Measurements from ENCODE around the gene RAPGEF4.

Gene RAPGEF4

GRCh38 chr2:172894689-172895387 lies 159.2 kb downstream of the RAPGEF4 start:
- no peak for DNase-seq (ENCODE audit: low read depth in 1 of 2, low spot score in 1 of 2)

DNA sequence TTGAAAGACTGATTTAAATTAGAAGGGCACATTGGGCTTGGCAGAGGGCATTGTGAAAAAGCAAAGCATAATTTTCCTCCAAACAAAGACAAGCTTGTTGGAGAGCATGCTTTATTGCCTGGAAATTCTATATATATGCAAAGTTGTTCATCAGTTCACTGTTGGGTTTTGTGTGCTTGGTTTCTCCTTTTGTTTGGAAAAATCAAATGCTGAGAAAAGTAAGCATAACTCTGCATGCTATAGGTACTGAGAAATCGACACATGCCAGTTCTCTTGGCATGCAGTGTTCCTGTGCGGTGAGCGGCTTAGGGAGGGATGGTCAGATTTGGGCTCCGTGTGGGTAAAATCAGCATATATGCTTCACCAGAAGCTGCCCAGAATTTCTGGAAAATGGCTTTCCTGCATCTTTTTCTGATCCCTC lies 161.0 kb downstream of the RAPGEF4 start:
- no peak for DNase-seq (ENCODE audit: low read depth in 1 of 2, low spot score in 1 of 2)

DNA sequence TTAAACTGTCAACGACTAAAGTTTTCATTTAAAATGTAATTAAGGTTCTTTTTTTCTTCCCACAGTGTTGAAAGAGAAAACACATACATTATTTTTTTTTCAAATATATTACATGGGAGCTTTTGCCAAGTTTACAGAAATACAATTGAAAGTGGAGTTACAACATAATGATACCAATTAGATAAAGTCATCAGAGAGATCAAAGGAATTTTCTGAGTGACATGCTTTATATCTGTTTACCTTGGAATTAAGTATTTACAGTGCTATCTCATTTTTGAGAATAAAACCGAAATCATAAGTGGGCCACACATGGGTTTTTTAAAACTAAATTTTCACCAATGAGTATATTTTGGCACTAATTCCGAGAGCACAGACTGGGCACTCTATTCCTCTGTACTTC lies 165.2 kb downstream of the RAPGEF4 start:
- DNase-seq (ENCODE audit: low read depth in 1 of 2, low spot score in 1 of 2): no peak

- no peak for DNase-seq (ENCODE audit: low read depth in 1 of 2, low spot score in 1 of 2)
These were observed 166.3 kb downstream of the RAPGEF4 start for GRCh38 chr2:172901913-172902312.

GRCh38 chr2:172904236-172904635 lies 168.6 kb downstream of the RAPGEF4 start:
- no peak for DNase-seq (ENCODE audit: low read depth in 1 of 2, low spot score in 1 of 2)

- no peak for DNase-seq (ENCODE audit: low read depth in 1 of 2, low spot score in 1 of 2)
These were observed 170.5 kb downstream of the RAPGEF4 start for GRCh38 chr2:172905937-172906811.

DNA sequence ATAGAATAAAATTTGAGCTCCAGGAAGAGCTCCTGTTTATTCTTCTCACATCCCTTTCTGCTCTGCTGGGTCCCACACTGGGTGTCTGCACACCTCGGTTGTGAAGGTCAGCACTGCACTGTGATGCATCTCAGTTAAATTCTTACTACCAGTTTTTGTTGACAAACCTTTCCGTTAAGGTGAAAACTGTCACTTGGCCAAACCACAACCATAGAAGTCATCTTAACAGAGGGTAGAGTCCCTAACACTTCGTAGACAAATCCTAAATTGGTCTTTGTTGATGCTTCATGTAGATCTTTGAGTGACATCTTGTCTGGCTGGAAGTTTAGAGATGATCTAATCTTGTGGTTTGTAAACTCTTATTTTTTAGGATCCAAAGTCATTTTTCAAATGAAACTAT lies 172.6 kb downstream of the RAPGEF4 start:
- DNase-seq (ENCODE audit: low read depth in 1 of 2, low spot score in 1 of 2): no peak

- DNase-seq (ENCODE audit: low read depth in 1 of 2, low spot score in 1 of 2): no peak
These were observed 173.8 kb downstream of the RAPGEF4 start for GRCh38 chr2:172909454-172909853.

GRCh38 chr2:172912266-172912665 lies 176.6 kb downstream of the RAPGEF4 start:
- DNase-seq (ENCODE audit: low read depth in 1 of 2, low spot score in 1 of 2): no peak

- no peak for DNase-seq (ENCODE audit: low read depth in 1 of 2, low spot score in 1 of 2)
These were observed 178.8 kb downstream of the RAPGEF4 start for GRCh38 chr2:172914341-172915008.

GRCh38 chr2:172917716-172918115 lies 182.1 kb downstream of the RAPGEF4 start:
- no peak for DNase-seq (ENCODE audit: low read depth in 1 of 2, low spot score in 1 of 2)

- no peak for DNase-seq (ENCODE audit: low read depth in 1 of 2, low spot score in 1 of 2)
These were observed 184.1 kb downstream of the RAPGEF4 start for GRCh38 chr2:172919732-172920131.

GRCh38 chr2:172921532-172922236 lies 186.0 kb downstream of the RAPGEF4 start:
- no peak for DNase-seq (ENCODE audit: low read depth in 1 of 2, low spot score in 1 of 2)

DNA sequence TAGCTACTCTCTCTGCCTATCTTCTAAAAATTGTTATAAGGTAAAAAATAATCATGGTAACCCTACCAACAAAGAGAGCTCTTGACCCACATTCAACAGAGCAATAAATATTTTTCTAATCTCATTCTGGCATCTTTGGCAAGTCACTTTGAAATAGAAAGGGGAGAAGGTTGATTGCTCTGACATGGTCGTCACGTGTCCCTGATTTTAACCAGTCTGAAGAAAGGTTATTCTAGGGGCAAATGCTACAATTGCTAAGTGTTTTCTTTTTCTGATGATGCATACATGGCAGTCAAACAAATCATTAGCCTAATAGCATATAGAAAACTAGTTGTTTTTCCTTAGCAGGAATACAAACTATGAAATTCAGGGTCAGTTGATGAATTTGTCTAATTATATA lies 186.7 kb downstream of the RAPGEF4 start:
- no peak for DNase-seq (ENCODE audit: low read depth in 1 of 2, low spot score in 1 of 2)

GRCh38 chr2:172922815-172923214 lies 187.2 kb downstream of the RAPGEF4 start:
- DNase-seq (ENCODE audit: low read depth in 1 of 2, low spot score in 1 of 2): no peak

- no peak for DNase-seq (ENCODE audit: low read depth in 1 of 2, low spot score in 1 of 2)
These were observed 188.5 kb downstream of the RAPGEF4 start for GRCh38 chr2:172924097-172924660.

DNA sequence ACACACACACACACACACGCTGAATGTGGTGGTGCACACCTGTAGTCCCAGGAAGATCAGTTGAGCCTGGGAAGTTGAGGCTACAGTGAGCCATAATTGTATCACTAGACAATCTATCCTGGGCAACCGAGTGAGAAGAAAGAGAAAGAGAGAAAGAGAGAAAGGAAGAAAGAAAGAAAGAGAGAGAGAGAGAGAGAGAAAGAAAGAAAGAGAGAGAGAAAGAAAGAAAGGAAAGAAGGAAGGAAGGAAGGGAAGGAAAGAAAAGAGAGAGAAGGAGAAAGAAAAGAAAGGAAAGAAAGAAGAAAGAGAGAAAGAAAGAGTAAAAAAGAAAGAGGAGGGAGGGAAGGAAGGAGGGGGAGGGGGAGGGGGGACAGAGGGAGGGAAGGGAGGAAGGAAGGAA lies 190.0 kb downstream of the RAPGEF4 start:
- DNase-seq (ENCODE audit: low read depth in 1 of 2, low spot score in 1 of 2): no peak

DNA sequence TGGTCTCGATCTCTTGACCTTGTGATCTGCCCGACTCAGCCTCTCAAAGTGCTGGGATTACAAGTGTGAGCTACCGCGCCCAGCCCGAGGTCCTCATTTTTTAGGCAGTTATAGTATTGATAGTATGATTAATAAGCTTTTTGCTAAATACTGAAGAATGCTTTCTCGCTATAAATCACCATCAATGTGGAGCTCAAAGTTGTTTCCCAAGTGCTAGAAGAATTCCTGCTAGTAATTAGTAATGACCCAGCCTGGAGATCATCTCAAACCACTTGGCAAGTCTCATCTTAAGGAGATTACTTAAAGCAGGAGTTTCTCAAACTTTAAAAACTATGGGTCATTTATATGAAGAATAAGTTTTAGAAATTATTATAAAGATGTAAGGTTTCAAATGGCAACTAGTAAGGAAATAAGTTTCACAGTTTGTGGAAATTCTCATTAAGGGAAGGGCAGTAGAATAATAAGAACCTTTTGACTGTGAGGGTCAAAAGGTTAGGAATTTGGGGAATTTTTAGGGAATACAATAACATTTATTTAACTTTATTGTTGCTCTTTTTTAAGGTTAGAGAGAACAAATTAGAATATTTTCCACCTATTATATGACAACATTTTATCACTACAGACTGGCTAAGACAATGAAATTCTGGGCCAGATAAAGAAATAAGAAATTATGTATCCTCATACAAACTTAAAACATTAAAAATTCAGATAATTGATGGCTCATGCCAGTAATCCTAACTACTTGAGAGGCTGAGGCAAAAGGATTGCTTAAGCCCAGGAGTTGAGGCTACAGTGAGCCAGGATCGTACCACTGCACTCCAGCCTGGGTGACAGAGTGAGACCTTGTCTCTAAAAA lies 191.4 kb downstream of the RAPGEF4 start:
- DNase-seq (ENCODE audit: low read depth in 1 of 2, low spot score in 1 of 2): no peak

DNA sequence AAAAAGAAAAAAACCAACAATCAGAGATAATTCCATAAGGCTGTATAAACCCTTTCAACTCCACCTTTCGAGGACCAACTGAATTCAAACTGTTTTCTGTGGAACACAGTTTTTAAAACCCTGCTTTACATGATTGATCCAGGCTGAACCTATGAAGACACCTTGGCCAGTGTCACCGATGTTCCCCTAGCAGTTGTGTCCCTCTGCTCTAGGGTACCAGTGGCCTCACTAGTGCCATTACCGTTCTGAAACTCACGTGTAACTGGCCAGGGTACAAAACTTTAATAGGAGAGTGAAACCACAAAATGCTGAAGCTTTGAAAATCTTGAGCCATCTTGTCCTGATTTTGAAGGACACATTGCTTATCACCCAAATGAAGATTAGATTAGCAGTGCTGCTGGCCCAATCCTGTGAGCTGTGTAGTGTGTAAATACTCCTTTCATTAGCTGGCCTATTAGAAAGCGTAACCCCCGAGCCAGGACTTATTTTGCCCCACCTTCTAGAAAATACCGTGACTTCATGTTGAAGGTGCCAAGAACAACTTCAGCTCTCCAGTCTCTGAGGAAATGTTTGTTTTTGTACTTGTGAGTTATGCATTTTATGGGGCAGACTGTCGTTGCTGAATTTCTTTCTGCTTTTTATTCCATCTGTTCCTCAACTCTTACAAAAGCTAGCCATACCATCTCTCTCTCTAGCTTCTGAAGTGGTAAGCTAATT lies 192.2 kb downstream of the RAPGEF4 start:
- no peak for DNase-seq (ENCODE audit: low read depth in 1 of 2, low spot score in 1 of 2)
